ENCODE measurements around the gene PCGF3. TPM values are rescaled to one million over a fixed set of nuclear protein-coding genes. Genes with fewer than 3 reads are reported as not detected.
"Not testable (repeated sequence)": the region's sequence is repeated elsewhere in the genome, so short reads cannot be mapped to it uniquely, and the experiment has no call there.

Gene PCGF3
- total and polyA plus RNA-seq, 5 donors, result 25.0 to 30.1 (median 27.1) TPM

GRCh38 chr4:796206-796605 lies 90.6 kb downstream of the PCGF3 start:
- Histone ChIP-seq H3K27me3 (ENCODE audit: control insufficient read depth, insufficient read depth) (no peaks in the 10 kb centered on the region), H3K27ac (ENCODE audit: low read length) (no peak overlapping the region), H3K4me1 (ENCODE audit: control insufficient read depth, insufficient read depth, low read length) (no peaks in the 10 kb centered on the region), H3K4me3 (ENCODE audit: low read length) (no peak overlapping the region), H3K9me3 (ENCODE audit: control insufficient read depth, low read length) (no peaks in the 10 kb centered on the region)
- DNase-seq, result peak in 1 of 3 donors; percentile 36
- intact Hi-C loops (cut with DNase I), result no loop called here
- WGBS, result 93% methylated on average over 17 of the region's 17 CpGs
- no peak for ATAC-seq

DNA sequence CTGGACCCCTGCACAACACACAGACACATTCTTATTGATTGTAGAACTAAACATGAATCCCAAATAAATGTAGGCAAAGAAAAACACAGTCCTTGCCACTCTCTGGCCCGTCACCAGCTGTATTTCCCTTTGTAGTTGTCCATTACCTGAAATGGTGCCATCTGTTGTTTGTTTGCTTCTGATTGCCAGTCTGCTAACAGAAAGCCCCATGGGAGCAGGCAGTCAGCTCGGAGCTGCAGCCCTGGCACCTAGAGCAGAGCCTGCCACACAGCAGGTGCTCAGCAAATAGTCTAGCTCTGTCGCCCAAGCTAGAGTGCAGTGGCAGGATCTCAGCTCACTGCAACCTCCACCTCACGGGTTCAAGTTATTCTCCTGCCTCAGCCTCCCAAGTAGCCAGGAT lies 91.4 kb downstream of the PCGF3 start:
- Histone ChIP-seq H3K27me3 (ENCODE audit: control insufficient read depth, insufficient read depth) (no peaks in the 10 kb centered on the region), H3K27ac (ENCODE audit: low read length) (no peak overlapping the region), H3K4me1 (ENCODE audit: control insufficient read depth, insufficient read depth, low read length) (no peaks in the 10 kb centered on the region), H3K9me3 (ENCODE audit: control insufficient read depth, low read length) (no peaks in the 10 kb centered on the region), H3K4me3 (ENCODE audit: low read length) (no peak overlapping the region)
- ATAC-seq, result no peak
- DNase-seq, result no peak
- 77% methylated on average over 4 of the region's 4 CpGs for WGBS
- intact Hi-C loops (cut with DNase I), result no loop called here

DNA sequence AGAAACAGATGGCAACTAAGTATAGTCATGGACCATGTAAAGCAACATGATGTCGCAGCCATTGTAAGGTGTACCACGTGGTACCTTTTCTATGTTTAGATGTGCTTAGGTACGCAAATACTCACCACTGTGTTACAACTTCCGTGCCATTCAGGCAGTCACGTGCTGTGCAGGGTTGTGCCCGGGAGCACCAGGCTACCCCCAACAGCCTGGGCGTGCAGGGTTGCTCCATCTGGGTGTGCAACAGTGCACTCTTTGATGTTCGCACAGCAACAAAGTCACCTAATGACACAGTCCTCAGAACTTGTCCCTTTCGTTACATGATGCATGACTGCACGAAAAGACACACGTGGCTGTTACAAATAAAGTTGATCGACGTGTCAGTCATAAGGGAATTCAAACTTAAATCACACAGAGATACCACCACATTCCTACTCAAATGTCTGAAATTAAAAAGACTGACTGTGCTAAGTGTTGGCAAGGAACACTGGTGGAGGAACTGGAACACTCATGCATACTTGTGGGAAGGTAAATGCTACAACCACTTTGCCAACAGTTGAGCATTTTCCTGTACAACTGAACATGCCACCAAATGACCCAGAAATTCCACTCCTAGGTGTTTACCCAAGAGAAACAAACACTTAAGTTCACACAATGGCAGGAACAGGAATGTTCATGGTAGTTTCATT lies 95.9 kb downstream of the PCGF3 start:
- 92% methylated on average over 13 of the region's 13 CpGs for WGBS
- intact Hi-C loops (cut with DNase I), result no loop called here

DNA sequence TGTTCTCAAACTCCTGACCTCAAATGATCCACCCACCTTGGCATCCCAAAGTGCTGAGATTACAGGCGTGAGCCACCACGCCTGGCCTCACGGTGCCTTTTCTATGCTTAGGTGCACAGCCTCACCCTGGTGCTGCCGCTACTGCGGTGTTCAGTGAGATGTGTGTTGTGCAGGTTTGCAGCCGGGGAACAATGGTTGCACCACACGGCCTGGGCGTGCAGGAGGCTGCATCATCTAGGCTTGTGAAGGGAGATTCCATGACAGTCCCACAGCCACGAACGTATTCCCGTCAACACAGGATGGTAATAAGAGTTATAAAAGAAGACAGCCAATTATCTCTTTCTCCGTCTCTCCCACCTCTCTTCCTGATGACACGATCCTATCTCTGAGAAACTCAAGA lies 98.3 kb downstream of the PCGF3 start:
- no peaks in the 10 kb centered on the region for H3K4me1 ChIP-seq (ENCODE audit: control insufficient read depth, insufficient read depth, low read length)
- 88% methylated on average over 13 of the region's 13 CpGs for WGBS
- H3K27me3 ChIP-seq (ENCODE audit: control insufficient read depth, insufficient read depth), result no peaks in the 10 kb centered on the region
- no peak overlapping the region for H3K4me3 ChIP-seq (ENCODE audit: low read length)
- DNase-seq (no peak), ATAC-seq (no peak)
- intact Hi-C loops (cut with DNase I), result no loop called here
- no peak overlapping the region for H3K27ac ChIP-seq (ENCODE audit: low read length)
- no peaks in the 10 kb centered on the region for H3K9me3 ChIP-seq (ENCODE audit: control insufficient read depth, low read length)

More for the DNA sequence above, 95.9 kb downstream of the PCGF3 start:
- ATAC-seq (no peak), DNase-seq (peak in 1 of 3 donors; percentile 23)
- Histone ChIP-seq H3K27ac (ENCODE audit: low read length) (no peak overlapping the region), H3K27me3 (ENCODE audit: control insufficient read depth, insufficient read depth) (no peaks in the 10 kb centered on the region), H3K4me3 (ENCODE audit: low read length) (no peak overlapping the region), H3K4me1 (ENCODE audit: control insufficient read depth, insufficient read depth, low read length) (no peaks in the 10 kb centered on the region), H3K9me3 (ENCODE audit: control insufficient read depth, low read length) (no peaks in the 10 kb centered on the region)

- intact Hi-C loops (cut with DNase I), result no loop called here
- ATAC-seq (no peak), DNase-seq (peak in 1 of 3 donors; percentile 30)
- Histone ChIP-seq H3K27me3 (ENCODE audit: control insufficient read depth, insufficient read depth) (no peaks in the 10 kb centered on the region), H3K9me3 (ENCODE audit: control insufficient read depth, low read length) (no peaks in the 10 kb centered on the region), H3K4me3 (ENCODE audit: low read length) (no peak overlapping the region), H3K4me1 (ENCODE audit: control insufficient read depth, insufficient read depth, low read length) (no peaks in the 10 kb centered on the region), H3K27ac (ENCODE audit: low read length) (no peak overlapping the region)
- 79% methylated on average over 44 of the region's 44 CpGs for WGBS
Observed at GRCh38 chr4:804804-805203, 99.2 kb downstream of the PCGF3 start.

DNA sequence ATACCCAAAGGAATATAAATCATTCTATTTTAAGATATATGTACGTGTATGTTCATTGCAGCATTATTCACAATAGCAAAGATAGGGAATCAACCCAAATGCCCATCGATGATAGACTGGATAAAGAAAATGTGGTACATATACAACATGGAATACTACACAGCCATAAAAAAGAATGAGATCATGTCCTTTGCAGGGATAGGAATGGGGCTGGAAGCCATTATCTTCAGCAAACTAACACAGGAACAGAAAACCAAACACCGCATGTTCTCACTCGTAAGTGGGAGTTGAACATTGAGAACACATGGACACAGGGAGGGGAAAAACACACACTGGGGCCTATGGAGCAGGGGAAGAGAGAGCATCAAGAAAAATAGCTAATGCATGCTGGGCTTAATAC lies 101.3 kb downstream of the PCGF3 start:
- H3K4me1 ChIP-seq (ENCODE audit: control insufficient read depth, insufficient read depth, low read length); H3K27ac ChIP-seq (ENCODE audit: low read length); H3K4me3 ChIP-seq (ENCODE audit: low read length); H3K27me3 ChIP-seq (ENCODE audit: control insufficient read depth, insufficient read depth); H3K9me3 ChIP-seq (ENCODE audit: control insufficient read depth, low read length); ATAC-seq; intact Hi-C loops (cut with DNase I); DNase-seq: not testable (repeated sequence)
- 90% methylated on average over 4 of the region's 4 CpGs for WGBS

- no peak for DNase-seq
- Histone ChIP-seq H3K27me3 (ENCODE audit: control insufficient read depth, insufficient read depth) (no peaks in the 10 kb centered on the region), H3K27ac (ENCODE audit: low read length) (no peak overlapping the region), H3K9me3 (ENCODE audit: control insufficient read depth, low read length) (no peaks in the 10 kb centered on the region), H3K4me3 (ENCODE audit: low read length) (no peak overlapping the region), H3K4me1 (ENCODE audit: control insufficient read depth, insufficient read depth, low read length) (no peaks in the 10 kb centered on the region)
- intact Hi-C loops (cut with DNase I), result no loop called here
- WGBS, result 80% methylated on average over 5 of the region's 5 CpGs
- no peak for ATAC-seq
Observed at GRCh38 chr4:807792-808191, 102.2 kb downstream of the PCGF3 start.

DNA sequence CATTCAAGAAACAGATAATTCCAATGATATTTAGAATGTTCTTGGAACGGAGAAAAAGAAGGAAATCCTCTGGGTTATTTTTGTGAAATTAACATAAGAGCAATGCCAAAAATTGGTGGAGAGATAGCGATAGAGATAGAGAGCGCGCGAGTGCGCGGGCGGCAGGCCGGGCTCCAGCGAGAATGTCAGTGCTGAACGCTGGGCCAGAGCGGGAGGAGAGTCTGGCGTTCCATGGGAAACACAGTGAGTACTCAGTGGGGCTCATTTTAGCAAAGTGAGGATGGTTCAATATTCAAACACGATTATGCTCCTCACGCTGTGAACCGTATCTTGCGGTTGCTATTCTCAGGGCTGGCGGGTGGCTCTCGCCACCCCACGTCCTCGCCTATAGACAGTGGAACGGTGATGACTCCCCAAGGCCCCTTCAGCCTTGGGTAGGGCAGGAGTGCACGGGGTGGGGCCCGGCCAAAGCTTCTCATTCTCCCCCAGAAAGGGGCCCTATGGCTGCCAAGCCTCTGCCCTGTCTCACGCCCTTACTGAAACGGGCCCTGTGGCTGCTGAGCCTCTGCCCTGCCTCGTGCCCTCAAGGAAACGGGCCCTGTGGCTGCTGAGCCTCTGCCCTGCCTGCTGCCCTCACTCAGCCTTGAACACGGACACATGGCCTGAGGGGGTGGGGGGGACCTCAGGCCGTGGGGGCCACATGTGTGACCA lies 103.4 kb downstream of the PCGF3 start:
- intact Hi-C loops (cut with DNase I), result no loop called here
- H3K4me1 ChIP-seq (ENCODE audit: control insufficient read depth, insufficient read depth, low read length), result no peaks in the 10 kb centered on the region
- ATAC-seq (peak in 1 of 2 donors; percentile 29), DNase-seq (peak in 1 of 3 donors; percentile 44)
- no peaks in the 10 kb centered on the region for H3K27me3 ChIP-seq (ENCODE audit: control insufficient read depth, insufficient read depth)
- H3K27ac ChIP-seq (ENCODE audit: low read length), result no peak overlapping the region
- H3K9me3 ChIP-seq (ENCODE audit: control insufficient read depth, low read length), result no peaks in the 10 kb centered on the region
- no peak overlapping the region for H3K4me3 ChIP-seq (ENCODE audit: low read length)
- 63% methylated on average over 30 of the region's 30 CpGs for WGBS

GRCh38 chr4:813900-814299 lies 108.3 kb downstream of the PCGF3 start:
- no peaks in the 10 kb centered on the region for H3K4me1 ChIP-seq (ENCODE audit: control insufficient read depth, insufficient read depth, low read length)
- DNase-seq (peak in 1 of 3 donors; percentile 27), ATAC-seq (no peak)
- no peaks in the 10 kb centered on the region for H3K27me3 ChIP-seq (ENCODE audit: control insufficient read depth, insufficient read depth)
- H3K27ac ChIP-seq (ENCODE audit: low read length), result no peak overlapping the region
- H3K9me3 ChIP-seq (ENCODE audit: control insufficient read depth, low read length), result no peaks in the 10 kb centered on the region
- WGBS, result 59% methylated on average over 10 of the region's 10 CpGs
- intact Hi-C loops (cut with DNase I), result no loop called here
- H3K4me3 ChIP-seq (ENCODE audit: low read length), result no peak overlapping the region

DNA sequence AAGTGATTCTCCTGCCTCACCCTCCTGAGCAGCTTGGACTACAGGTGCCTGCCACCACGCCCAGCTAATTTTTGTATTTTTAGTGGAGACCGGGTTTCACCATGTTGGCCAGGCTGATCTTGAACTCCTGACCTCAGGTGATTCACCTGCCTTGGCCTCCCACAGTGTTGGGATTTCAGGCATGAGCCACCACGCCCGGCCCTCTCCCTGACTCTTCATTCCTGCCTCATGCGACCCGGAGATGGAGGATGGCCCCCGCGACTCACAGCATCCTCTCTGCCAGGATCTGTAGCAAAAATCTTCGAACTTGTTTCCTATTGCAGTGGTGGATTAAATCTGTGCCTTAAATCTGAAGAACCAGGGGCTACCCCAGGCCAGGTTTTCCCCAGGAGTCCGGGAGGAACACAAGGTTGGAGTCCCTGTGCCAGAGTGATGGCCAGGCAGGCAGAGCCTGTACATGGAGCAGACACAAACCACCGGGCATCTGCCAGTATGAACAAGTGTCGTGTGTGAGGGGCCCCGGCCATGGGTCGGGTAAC lies 108.7 kb downstream of the PCGF3 start:
- no peaks in the 10 kb centered on the region for H3K27me3 ChIP-seq (ENCODE audit: control insufficient read depth, insufficient read depth)

GRCh38 chr4:815464-816146 lies 110.0 kb downstream of the PCGF3 start:
- peak in 1 of 2 donors; percentile 19 for ATAC-seq
- Histone ChIP-seq H3K27ac (ENCODE audit: low read length) (no peak overlapping the region), H3K27me3 (ENCODE audit: control insufficient read depth, insufficient read depth) (no peaks in the 10 kb centered on the region), H3K9me3 (ENCODE audit: control insufficient read depth, low read length) (no peaks in the 10 kb centered on the region), H3K4me1 (ENCODE audit: control insufficient read depth, insufficient read depth, low read length) (no peaks in the 10 kb centered on the region), H3K4me3 (ENCODE audit: low read length) (no peak overlapping the region)
- intact Hi-C loops (cut with DNase I), result no loop called here
- WGBS, result 43% methylated on average over 11 of the region's 11 CpGs
- no peak for DNase-seq

More for the DNA sequence above, 108.7 kb downstream of the PCGF3 start:
- intact Hi-C loops (cut with DNase I), result no loop called here
- H3K27ac ChIP-seq (ENCODE audit: low read length), result no peak overlapping the region
- no peaks in the 10 kb centered on the region for H3K9me3 ChIP-seq (ENCODE audit: control insufficient read depth, low read length)
- 76% methylated on average over 14 of the region's 14 CpGs for WGBS
- ATAC-seq (no peak), DNase-seq (peak in 1 of 3 donors; percentile 41)
- H3K4me1 ChIP-seq (ENCODE audit: control insufficient read depth, insufficient read depth, low read length), result no peaks in the 10 kb centered on the region
- H3K4me3 ChIP-seq (ENCODE audit: low read length), result no peak overlapping the region

Measured in right cardiac atrium (tissue), 5 donors.